Fibroblast of pulmonary artery (primary cell): Measurements from ENCODE around the gene SPNS2.

Experiments
- DNase-seq: peaks from one replicate; pipeline ENCODE4 v3.0.0-alpha.2; 2010; ENCODE audit warnings: low read depth
- H3K4me3 ChIP-seq: replicated peaks from 2 replicates; pipeline ENCODE4 v1.5.1; 2011; ENCODE audit warnings: low read depth, mild to moderate bottlenecking, control low read depth, low read length, moderate library complexity
- CTCF ChIP-seq: IDR thresholded peaks from 2 replicates; pipeline ENCODE4 v1.5.1; 2011; ENCODE audit warnings: mild to moderate bottlenecking, control low read depth, low read length, inconsistent platforms; ENCODE audit errors: missing control alignments

Gene SPNS2

DNA sequence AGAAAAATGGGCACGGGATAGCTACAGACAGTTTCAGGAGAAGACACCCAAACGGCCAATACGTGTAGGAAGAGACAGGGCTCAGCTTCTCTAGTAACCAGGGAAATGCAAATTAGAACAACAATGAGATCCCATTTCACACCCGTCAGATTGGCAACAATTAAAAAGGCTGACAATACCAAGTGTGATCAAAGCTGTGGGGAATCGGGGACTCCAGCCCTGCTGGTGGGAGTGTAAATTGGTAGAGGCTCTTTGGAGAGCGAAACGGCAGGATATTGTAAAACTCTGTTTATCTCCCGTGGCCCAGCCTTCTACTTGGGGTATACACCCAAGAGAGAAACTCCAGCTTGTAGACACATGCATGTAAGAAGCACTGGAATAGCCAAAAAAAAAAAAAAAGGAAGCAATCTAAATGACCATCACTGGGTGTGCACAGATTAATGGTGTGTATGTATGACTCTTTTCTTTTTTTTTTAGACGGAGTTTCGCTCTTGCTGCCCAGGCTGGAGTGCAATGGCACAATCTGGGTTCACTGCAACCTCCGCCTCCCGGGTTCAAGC, 29.0 kb downstream of the SPNS2 start:
- TF ChIP-seq CTCF = no peak
- no peak overlapping the region for H3K4me3 ChIP-seq
- no peak for DNase-seq

- no peak overlapping the region for H3K4me3 ChIP-seq
- TF ChIP-seq CTCF = no peak
- DNase-seq = no peak
These were observed 31.0 kb downstream of the SPNS2 start for GRCh38 chr17:4529533-4530152.

DNA sequence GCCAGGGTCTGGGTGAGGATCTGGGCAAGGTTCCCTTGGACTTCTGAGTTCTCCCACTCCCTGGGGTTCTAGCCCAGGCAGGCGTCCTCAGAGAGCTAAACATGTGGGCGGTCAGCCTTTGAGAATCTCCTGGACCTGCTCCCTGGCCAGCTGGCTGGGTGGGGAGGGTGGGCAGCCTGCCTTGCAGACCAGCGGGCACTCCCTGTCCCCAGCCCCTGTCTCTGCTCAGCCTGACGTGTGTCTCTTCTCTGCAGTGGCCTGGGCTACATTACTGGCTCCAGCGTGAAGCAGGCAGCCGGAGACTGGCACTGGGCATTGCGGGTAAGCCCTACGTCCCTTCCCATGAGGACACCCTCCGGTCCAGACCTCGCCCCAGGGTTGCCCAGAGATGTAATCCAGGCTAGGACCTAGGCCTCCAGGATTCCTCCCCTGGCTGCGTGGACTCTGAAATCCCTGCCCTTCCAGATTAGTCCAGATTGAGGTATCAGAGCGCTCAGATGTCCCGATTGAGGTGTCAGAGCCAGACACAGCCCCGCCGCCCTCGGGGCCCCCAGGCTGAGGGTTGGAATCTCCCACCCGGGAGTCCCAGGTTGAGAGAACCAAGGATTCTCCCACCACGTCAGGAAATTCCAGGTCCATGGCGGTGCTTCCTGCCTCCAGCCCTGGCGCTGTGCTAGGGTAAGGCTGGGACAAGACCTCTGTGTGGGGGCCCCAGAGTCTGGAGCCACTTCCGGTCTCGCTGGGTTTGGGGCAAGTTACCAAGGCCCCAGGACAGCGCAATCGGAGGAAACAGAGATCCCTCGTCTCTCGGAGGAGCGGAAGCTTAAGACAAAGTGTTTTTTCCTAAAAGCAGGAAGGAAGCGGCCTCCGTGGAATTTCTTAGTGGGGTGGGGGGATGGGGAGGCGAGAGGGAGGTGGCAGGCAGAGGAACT, 32.4 kb downstream of the SPNS2 start:
- DNase-seq = peak; percentile 34
- H3K4me3 ChIP-seq = no peak overlapping the region
- TF ChIP-seq CTCF = no peak

DNA sequence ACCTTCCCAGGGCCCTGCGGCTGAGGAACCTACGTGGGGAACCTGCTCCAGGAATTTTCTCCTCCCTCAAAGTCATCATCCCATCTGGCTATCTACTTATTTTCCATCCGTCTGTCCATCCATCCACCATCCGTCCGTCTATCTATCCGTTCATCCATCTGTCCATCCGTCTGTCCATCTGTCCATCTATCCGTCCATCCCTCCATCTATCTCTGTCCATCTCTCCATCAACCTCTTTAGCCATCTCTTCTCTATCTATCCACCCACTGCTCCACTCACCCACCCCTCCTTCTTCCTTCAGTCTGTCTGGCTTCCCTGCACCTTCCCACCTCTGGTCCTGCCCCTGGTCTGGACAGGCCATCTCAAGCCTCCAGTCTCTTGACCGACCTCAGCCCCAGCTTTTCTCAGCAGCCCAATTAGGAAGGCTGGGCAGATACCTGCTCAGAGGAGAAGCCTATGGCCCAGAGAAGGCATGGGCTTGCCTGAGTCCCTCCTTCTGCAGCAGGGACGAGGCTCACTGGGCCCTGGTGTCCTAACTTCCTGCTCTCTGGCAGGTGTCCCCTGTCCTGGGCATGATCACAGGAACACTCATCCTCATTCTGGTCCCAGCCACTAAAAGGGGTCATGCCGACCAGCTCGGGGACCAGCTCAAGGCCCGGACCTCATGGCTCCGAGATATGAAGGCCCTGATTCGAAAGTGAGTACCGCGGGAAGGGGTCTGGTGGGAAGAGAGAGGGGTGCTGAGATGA, 33.5 kb downstream of the SPNS2 start:
- DNase-seq = no peak
- no peak for TF ChIP-seq CTCF
- no peak overlapping the region for H3K4me3 ChIP-seq

GRCh38 chr17:4532860-4533522, 34.3 kb downstream of the SPNS2 start:
- H3K4me3 ChIP-seq = no peak overlapping the region

More at GRCh38 chr17:4532860-4533522, 34.3 kb downstream of the SPNS2 start:
- no peak for DNase-seq
- no peak for TF ChIP-seq CTCF
